Measurements from ENCODE around the gene TGFBRAP1.

The TGFBRAP1 gene

GRCh38 chr2:105371810-105372209 is 42.3 kb upstream of the TGFBRAP1 start:
- Histone ChIP-seq H3K4me3 (ENCODE audit: low read depth, low read length) (no peak overlapping the region), H3K4me1 (ENCODE audit: control insufficient read depth, insufficient read depth, low read length) (no peaks in the 10 kb centered on the region), H3K9me3 (ENCODE audit: control insufficient read depth, insufficient read depth, low read length) (no peaks in the 10 kb centered on the region), H3K27me3 (ENCODE audit: control insufficient read depth, insufficient read depth, low read length) (no peaks in the 10 kb centered on the region), H3K9ac (ENCODE audit: low read depth, low read length) (no peak overlapping the region), H3K36me3 (ENCODE audit: control insufficient read depth, insufficient read depth, low read length) (peaks cover 51% of the 10 kb centered on the region), H3K27ac (ENCODE audit: low read depth, low read length) (no peak overlapping the region)

GRCh38 chr2:105371156-105371555 is 41.6 kb upstream of the TGFBRAP1 start:
- H3K4me3 ChIP-seq (ENCODE audit: low read depth, low read length), result no peak overlapping the region
- H3K27me3 ChIP-seq (ENCODE audit: control insufficient read depth, insufficient read depth, low read length), result no peaks in the 10 kb centered on the region
- no peak overlapping the region for H3K9ac ChIP-seq (ENCODE audit: low read depth, low read length)
- peaks cover 50% of the 10 kb centered on the region for H3K36me3 ChIP-seq (ENCODE audit: control insufficient read depth, insufficient read depth, low read length)
- H3K9me3 ChIP-seq (ENCODE audit: control insufficient read depth, insufficient read depth, low read length), result no peaks in the 10 kb centered on the region
- H3K4me1 ChIP-seq (ENCODE audit: control insufficient read depth, insufficient read depth, low read length), result no peaks in the 10 kb centered on the region
- H3K27ac ChIP-seq (ENCODE audit: low read depth, low read length), result no peak overlapping the region

GRCh38 chr2:105369777-105370690 is 40.5 kb upstream of the TGFBRAP1 start:
- no peak overlapping the region for H3K9ac ChIP-seq (ENCODE audit: low read depth, low read length)

GRCh38 chr2:105368759-105369408 is 39.3 kb upstream of the TGFBRAP1 start:
- Histone ChIP-seq H3K27me3 (ENCODE audit: control insufficient read depth, insufficient read depth, low read length) (no peaks in the 10 kb centered on the region), H3K4me3 (ENCODE audit: low read depth, low read length) (no peak overlapping the region), H3K4me1 (ENCODE audit: control insufficient read depth, insufficient read depth, low read length) (no peaks in the 10 kb centered on the region), H3K36me3 (ENCODE audit: control insufficient read depth, insufficient read depth, low read length) (peaks cover 51% of the 10 kb centered on the region), H3K9me3 (ENCODE audit: control insufficient read depth, insufficient read depth, low read length) (no peaks in the 10 kb centered on the region), H3K27ac (ENCODE audit: low read depth, low read length) (no peak overlapping the region), H3K9ac (ENCODE audit: low read depth, low read length) (no peak overlapping the region)

More at GRCh38 chr2:105369777-105370690, 40.5 kb upstream of the TGFBRAP1 start:
- Histone ChIP-seq H3K9me3 (ENCODE audit: control insufficient read depth, insufficient read depth, low read length) (no peaks in the 10 kb centered on the region), H3K36me3 (ENCODE audit: control insufficient read depth, insufficient read depth, low read length) (peaks cover 44% of the 10 kb centered on the region), H3K4me1 (ENCODE audit: control insufficient read depth, insufficient read depth, low read length) (no peaks in the 10 kb centered on the region), H3K4me3 (ENCODE audit: low read depth, low read length) (no peak overlapping the region), H3K27ac (ENCODE audit: low read depth, low read length) (no peak overlapping the region), H3K27me3 (ENCODE audit: control insufficient read depth, insufficient read depth, low read length) (no peaks in the 10 kb centered on the region)

- peaks cover 74% of the 10 kb centered on the region for H3K36me3 ChIP-seq (ENCODE audit: control insufficient read depth, insufficient read depth, low read length)
- no peak overlapping the region for H3K27ac ChIP-seq (ENCODE audit: low read depth, low read length)
- H3K4me1 ChIP-seq (ENCODE audit: control insufficient read depth, insufficient read depth, low read length), result no peaks in the 10 kb centered on the region
- H3K9ac ChIP-seq (ENCODE audit: low read depth, low read length), result no peak overlapping the region
- H3K27me3 ChIP-seq (ENCODE audit: control insufficient read depth, insufficient read depth, low read length), result no peaks in the 10 kb centered on the region
- no peaks in the 10 kb centered on the region for H3K9me3 ChIP-seq (ENCODE audit: control insufficient read depth, insufficient read depth, low read length)
- H3K4me3 ChIP-seq (ENCODE audit: low read depth, low read length), result no peak overlapping the region
These were observed 35.7 kb upstream of the TGFBRAP1 start for GRCh38 chr2:105365206-105365605.

- Histone ChIP-seq H3K9ac (ENCODE audit: low read depth, low read length) (no peak overlapping the region), H3K4me3 (ENCODE audit: low read depth, low read length) (no peak overlapping the region), H3K27me3 (ENCODE audit: control insufficient read depth, insufficient read depth, low read length) (no peaks in the 10 kb centered on the region), H3K36me3 (ENCODE audit: control insufficient read depth, insufficient read depth, low read length) (peaks cover 77% of the 10 kb centered on the region), H3K4me1 (ENCODE audit: control insufficient read depth, insufficient read depth, low read length) (no peaks in the 10 kb centered on the region), H3K9me3 (ENCODE audit: control insufficient read depth, insufficient read depth, low read length) (no peaks in the 10 kb centered on the region), H3K27ac (ENCODE audit: low read depth, low read length) (no peak overlapping the region)
These were observed 35.1 kb upstream of the TGFBRAP1 start for GRCh38 chr2:105364436-105365139.

GRCh38 chr2:105362862-105363591 is 33.5 kb upstream of the TGFBRAP1 start:
- H3K36me3 ChIP-seq (ENCODE audit: control insufficient read depth, insufficient read depth, low read length), result peaks cover 83% of the 10 kb centered on the region
- no peak overlapping the region for H3K9ac ChIP-seq (ENCODE audit: low read depth, low read length)
- H3K27ac ChIP-seq (ENCODE audit: low read depth, low read length), result no peak overlapping the region
- no peak overlapping the region for H3K4me3 ChIP-seq (ENCODE audit: low read depth, low read length)
- H3K9me3 ChIP-seq (ENCODE audit: control insufficient read depth, insufficient read depth, low read length), result no peaks in the 10 kb centered on the region
- H3K4me1 ChIP-seq (ENCODE audit: control insufficient read depth, insufficient read depth, low read length), result no peaks in the 10 kb centered on the region
- H3K27me3 ChIP-seq (ENCODE audit: control insufficient read depth, insufficient read depth, low read length), result no peaks in the 10 kb centered on the region

GRCh38 chr2:105361102-105361889 is 31.8 kb upstream of the TGFBRAP1 start:
- no peaks in the 10 kb centered on the region for H3K4me1 ChIP-seq (ENCODE audit: control insufficient read depth, insufficient read depth, low read length)
- no peak overlapping the region for H3K4me3 ChIP-seq (ENCODE audit: low read depth, low read length)
- H3K9ac ChIP-seq (ENCODE audit: low read depth, low read length), result no peak overlapping the region
- H3K27ac ChIP-seq (ENCODE audit: low read depth, low read length), result no peak overlapping the region
- peaks cover 76% of the 10 kb centered on the region for H3K36me3 ChIP-seq (ENCODE audit: control insufficient read depth, insufficient read depth, low read length)
- H3K9me3 ChIP-seq (ENCODE audit: control insufficient read depth, insufficient read depth, low read length), result no peaks in the 10 kb centered on the region
- H3K27me3 ChIP-seq (ENCODE audit: control insufficient read depth, insufficient read depth, low read length), result no peaks in the 10 kb centered on the region

GRCh38 chr2:105358593-105358992 is 29.1 kb upstream of the TGFBRAP1 start:
- Histone ChIP-seq H3K27me3 (ENCODE audit: control insufficient read depth, insufficient read depth, low read length) (no peaks in the 10 kb centered on the region), H3K4me3 (ENCODE audit: low read depth, low read length) (no peak overlapping the region), H3K9ac (ENCODE audit: low read depth, low read length) (no peak overlapping the region), H3K4me1 (ENCODE audit: control insufficient read depth, insufficient read depth, low read length) (no peaks in the 10 kb centered on the region), H3K9me3 (ENCODE audit: control insufficient read depth, insufficient read depth, low read length) (no peaks in the 10 kb centered on the region), H3K27ac (ENCODE audit: low read depth, low read length) (no peak overlapping the region), H3K36me3 (ENCODE audit: control insufficient read depth, insufficient read depth, low read length) (peaks cover 69% of the 10 kb centered on the region)

- no peaks in the 10 kb centered on the region for H3K4me1 ChIP-seq (ENCODE audit: control insufficient read depth, insufficient read depth, low read length)
- no peaks in the 10 kb centered on the region for H3K9me3 ChIP-seq (ENCODE audit: control insufficient read depth, insufficient read depth, low read length)
- no peaks in the 10 kb centered on the region for H3K27me3 ChIP-seq (ENCODE audit: control insufficient read depth, insufficient read depth, low read length)
- H3K36me3 ChIP-seq (ENCODE audit: control insufficient read depth, insufficient read depth, low read length), result peaks cover 59% of the 10 kb centered on the region
- H3K27ac ChIP-seq (ENCODE audit: low read depth, low read length), result no peak overlapping the region
- H3K4me3 ChIP-seq (ENCODE audit: low read depth, low read length), result no peak overlapping the region
- no peak overlapping the region for H3K9ac ChIP-seq (ENCODE audit: low read depth, low read length)
These were observed 27.6 kb upstream of the TGFBRAP1 start for GRCh38 chr2:105357122-105357521.

Measured in HUES48 (cell line).